ENCODE results near the gene RPS6KA3.

- TF ChIP-seq, protein P1, sequence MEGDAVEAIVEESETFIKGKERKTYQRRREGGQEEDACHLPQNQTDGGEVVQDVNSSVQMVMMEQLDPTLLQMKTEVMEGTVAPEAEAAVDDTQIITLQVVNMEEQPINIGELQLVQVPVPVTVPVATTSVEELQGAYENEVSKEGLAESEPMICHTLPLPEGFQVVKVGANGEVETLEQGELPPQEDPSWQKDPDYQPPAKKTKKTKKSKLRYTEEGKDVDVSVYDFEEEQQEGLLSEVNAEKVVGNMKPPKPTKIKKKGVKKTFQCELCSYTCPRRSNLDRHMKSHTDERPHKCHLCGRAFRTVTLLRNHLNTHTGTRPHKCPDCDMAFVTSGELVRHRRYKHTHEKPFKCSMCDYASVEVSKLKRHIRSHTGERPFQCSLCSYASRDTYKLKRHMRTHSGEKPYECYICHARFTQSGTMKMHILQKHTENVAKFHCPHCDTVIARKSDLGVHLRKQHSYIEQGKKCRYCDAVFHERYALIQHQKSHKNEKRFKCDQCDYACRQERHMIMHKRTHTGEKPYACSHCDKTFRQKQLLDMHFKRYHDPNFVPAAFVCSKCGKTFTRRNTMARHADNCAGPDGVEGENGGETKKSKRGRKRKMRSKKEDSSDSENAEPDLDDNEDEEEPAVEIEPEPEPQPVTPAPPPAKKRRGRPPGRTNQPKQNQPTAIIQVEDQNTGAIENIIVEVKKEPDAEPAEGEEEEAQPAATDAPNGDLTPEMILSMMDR (IDR thresholded peaks at IDR 0.05): no peak
- no peak for TF ChIP-seq POLR2A (IDR thresholded peaks at IDR 0.05)
Measured at GRCh38 chrX:20111271-20111670, 155.4 kb downstream of the RPS6KA3 start.
